SHP77 treated with DMSO at 0.1 percent for 48 hours (cell line): ENCODE measurements around the gene ZNF10.

ENCODE experiments used
- DNase-seq: peaks from one replicate; lab custom pipeline; 2025; lab: John Stamatoyannopoulos, UW

The ZNF10 gene

GRCh38 chr12:133130038-133130807 is at the start of gene ZNF10, which contains the start of gene ZNF891:
ZNF10 (plus strand) TSS chr12:133130627; CDS start chr12:133144493, 13,866 bp downstream.
ZNF891 (minus strand) TSS chr12:133130274; CDS start chr12:133121918, 8,356 bp downstream.
- DNase-seq, result peak; percentile 77

GRCh38 chr12:133081159-133081780 is 49.2 kb upstream of the ZNF10 start:
- no peak for DNase-seq

- DNase-seq, result no peak
Measured at GRCh38 chr12:133083345-133083744, 47.1 kb upstream of the ZNF10 start.

GRCh38 chr12:133105620-133106019 is 24.8 kb upstream of the ZNF10 start:
- no peak for DNase-seq

- DNase-seq, result no peak
Measured at GRCh38 chr12:133106253-133106652, 24.2 kb upstream of the ZNF10 start.

GRCh38 chr12:133107121-133107520 is 23.3 kb upstream of the ZNF10 start:
- DNase-seq, result no peak

- DNase-seq, result no peak
Measured at GRCh38 chr12:133108150-133108549, 22.3 kb upstream of the ZNF10 start.

GRCh38 chr12:133120385-133121191 is 9.8 kb upstream of the ZNF10 start:
- DNase-seq, result no peak

GRCh38 chr12:133124674-133125073 is 5.8 kb upstream of the ZNF10 start:
- no peak for DNase-seq

GRCh38 chr12:133129368-133130037 is 924 bp upstream of the ZNF10 start:
- no peak for DNase-seq

- DNase-seq, result no peak
Measured at GRCh38 chr12:133130808-133131128, 341 bp downstream of the ZNF10 start.

GRCh38 chr12:133135747-133136146 is 5.3 kb downstream of the ZNF10 start:
- no peak for DNase-seq

- DNase-seq, result no peak
Measured at GRCh38 chr12:133145981-133146380, 15.6 kb downstream of the ZNF10 start.

GRCh38 chr12:133156125-133156690 is 25.8 kb downstream of the ZNF10 start:
- DNase-seq, result no peak

- DNase-seq, result no peak
Measured at GRCh38 chr12:133165776-133166175, 35.3 kb downstream of the ZNF10 start.

- DNase-seq, result no peak
Measured at GRCh38 chr12:133172491-133172890, 42.1 kb downstream of the ZNF10 start.

GRCh38 chr12:133174901-133175300 is 44.5 kb downstream of the ZNF10 start:
- DNase-seq, result no peak

- DNase-seq, result no peak
Measured at GRCh38 chr12:133180669-133181068, 50.2 kb downstream of the ZNF10 start.

- DNase-seq, result peak; percentile 86
Measured at GRCh38 chr12:133181238-133181959, 51.0 kb downstream of the ZNF10 start, which contains the start of gene ZNF268. ZNF268 (plus strand) TSS chr12:133181495; CDS start chr12:133181998, 503 bp downstream.

GRCh38 chr12:133190176-133190575 is 59.7 kb downstream of the ZNF10 start:
- no peak for DNase-seq

- DNase-seq, result no peak
Measured at GRCh38 chr12:133192847-133193246, 62.4 kb downstream of the ZNF10 start.
